ENCODE measurements around the gene ANKRD17. TPM values are rescaled to one million over a fixed set of nuclear protein-coding genes. Genes with fewer than 3 reads are reported as not detected.

ANKRD17 gene
- total and polyA plus RNA-seq, 2 of the 4 experiments (the other 2 are of a cell fraction), result 28.5 to 75.3 TPM

- TF ChIP-seq BHLHE40 (IDR thresholded peaks at IDR 0.05; ENCODE audit: low read depth, low read length) (peak; percentile 25; the same call in 1 of the 2 replicates), ELK1 (IDR thresholded peaks at IDR 0.05; ENCODE audit: borderline replicate concordance, low read depth, low read length) (no peak), MAZ (IDR thresholded peaks at IDR 0.05; ENCODE audit: borderline replicate concordance, low read depth, low read length) (peak; percentile 84)
Measured at GRCh38 chr4:73258686-73259570, at the start of gene ANKRD17 (continued).

Measured in IMR-90 (cell line).